ENCODE data around the gene DCST1.

Gene DCST1

GRCh38 chr1:155011437-155012025 is 22.1 kb upstream of the DCST1 start:
- TF ChIP-seq JUND (IDR thresholded peaks at IDR 0.05; ENCODE audit: low read depth): no peak
- in situ Hi-C loops (cut with HindIII; ENCODE audit: low pct_unique_long_range_greater_than_20kb, low sequenced_read_pairs): no loop called here
- DNase-seq (ENCODE audit: low read depth in 1 of 2, low spot score in 1 of 2): peak in 1 of 2 experiments; percentile 64

DNA sequence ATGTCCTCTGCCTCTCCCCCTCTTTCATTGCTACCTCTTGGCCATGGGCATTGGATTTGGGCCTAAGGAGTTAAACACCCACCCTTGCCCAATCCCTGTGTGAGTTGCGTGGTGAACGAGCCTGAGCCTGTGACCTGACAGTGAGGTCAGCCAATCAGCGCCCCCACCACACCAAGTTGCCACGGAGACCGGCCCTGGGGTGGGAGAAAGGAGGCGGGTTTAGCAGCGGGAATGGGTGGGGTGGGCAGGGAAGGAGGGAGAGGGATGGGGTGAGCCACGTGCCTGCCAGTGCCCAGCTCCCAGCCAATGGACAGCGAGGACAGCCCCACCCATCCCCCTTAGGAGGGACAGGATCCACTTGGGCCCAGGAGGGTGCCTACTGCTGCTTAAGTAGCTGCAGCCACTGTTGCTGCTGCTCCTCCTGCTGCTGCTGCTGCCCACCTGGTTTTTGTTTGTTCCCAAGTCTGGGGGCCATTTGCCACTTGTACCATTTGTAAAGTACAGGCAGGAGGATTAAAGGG is 21.5 kb upstream of the DCST1 start:
- TF ChIP-seq JUND (IDR thresholded peaks at IDR 0.05; ENCODE audit: low read depth): no peak
- in situ Hi-C loops (cut with HindIII; ENCODE audit: low pct_unique_long_range_greater_than_20kb, low sequenced_read_pairs): no loop called here
- peak; percentile 66 to 96 for DNase-seq (ENCODE audit: low read depth in 1 of 2, low spot score in 1 of 2)

DNA sequence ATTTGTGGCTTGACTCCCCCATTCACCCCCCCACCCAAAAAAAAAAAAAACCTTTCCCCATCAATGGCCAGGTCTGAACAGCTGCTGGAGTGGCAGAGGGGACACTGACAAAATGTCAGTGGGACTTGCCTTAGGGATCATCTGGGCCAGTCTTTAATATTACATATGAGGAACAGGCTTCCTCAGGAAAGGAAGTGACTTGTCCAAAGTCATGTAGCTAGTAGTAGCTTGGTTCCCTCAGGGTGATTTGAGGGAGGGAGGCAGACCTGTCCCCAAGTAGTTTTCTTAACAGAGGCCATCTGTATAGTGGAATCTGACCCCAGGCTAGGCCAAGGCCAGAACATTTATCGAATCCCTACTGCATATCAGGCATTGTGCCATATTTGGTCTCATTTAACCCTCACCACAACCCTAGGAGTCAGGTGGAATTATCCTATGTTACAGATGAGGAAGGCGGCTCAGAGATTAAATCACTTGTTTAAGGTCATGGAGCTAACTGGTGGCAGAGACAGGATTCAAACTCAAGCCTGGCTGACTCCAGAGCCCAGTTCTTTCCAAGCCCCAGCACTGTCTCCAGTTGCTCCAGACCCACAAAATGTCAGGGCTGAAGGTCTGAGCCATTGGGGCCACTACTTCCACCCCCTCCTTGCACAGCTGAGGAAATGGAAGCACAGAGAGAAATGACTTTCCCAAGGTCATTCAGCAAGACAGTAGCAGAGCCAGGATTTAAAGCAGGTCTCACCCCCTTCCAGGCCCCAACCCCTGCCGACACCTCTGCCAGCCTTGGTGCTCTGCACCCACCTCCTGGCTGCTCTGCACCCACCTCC is 20.6 kb upstream of the DCST1 start:
- in situ Hi-C loops (cut with HindIII; ENCODE audit: low pct_unique_long_range_greater_than_20kb, low sequenced_read_pairs): no loop called here
- no peak for TF ChIP-seq JUND (IDR thresholded peaks at IDR 0.05; ENCODE audit: low read depth)
- DNase-seq (ENCODE audit: low read depth in 1 of 2, low spot score in 1 of 2): no peak

DNA sequence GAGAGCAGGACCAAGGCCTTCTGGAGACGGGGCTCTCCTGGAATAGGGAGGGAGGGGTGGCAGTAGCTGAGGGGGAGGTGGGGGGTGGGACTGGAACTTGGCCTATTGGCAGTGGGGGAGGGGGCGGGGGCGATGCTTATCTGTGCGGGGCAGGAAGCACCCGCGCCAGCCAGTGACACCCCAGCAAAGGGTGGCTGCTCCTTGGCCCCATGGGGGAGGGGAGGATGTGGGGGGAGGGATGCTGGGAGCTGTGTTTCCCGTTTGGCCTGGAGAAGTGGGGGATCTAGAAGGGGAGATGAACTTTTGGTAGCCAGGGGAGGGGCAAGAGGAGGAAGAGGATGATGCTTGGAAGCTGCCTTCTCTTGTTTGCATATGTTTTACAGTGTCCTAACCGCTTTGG is 20.0 kb upstream of the DCST1 start:
- in situ Hi-C loops (cut with HindIII; ENCODE audit: low pct_unique_long_range_greater_than_20kb, low sequenced_read_pairs): no loop called here
- no peak for TF ChIP-seq JUND (IDR thresholded peaks at IDR 0.05; ENCODE audit: low read depth)
- no peak for DNase-seq (ENCODE audit: low read depth in 1 of 2, low spot score in 1 of 2)

DNA sequence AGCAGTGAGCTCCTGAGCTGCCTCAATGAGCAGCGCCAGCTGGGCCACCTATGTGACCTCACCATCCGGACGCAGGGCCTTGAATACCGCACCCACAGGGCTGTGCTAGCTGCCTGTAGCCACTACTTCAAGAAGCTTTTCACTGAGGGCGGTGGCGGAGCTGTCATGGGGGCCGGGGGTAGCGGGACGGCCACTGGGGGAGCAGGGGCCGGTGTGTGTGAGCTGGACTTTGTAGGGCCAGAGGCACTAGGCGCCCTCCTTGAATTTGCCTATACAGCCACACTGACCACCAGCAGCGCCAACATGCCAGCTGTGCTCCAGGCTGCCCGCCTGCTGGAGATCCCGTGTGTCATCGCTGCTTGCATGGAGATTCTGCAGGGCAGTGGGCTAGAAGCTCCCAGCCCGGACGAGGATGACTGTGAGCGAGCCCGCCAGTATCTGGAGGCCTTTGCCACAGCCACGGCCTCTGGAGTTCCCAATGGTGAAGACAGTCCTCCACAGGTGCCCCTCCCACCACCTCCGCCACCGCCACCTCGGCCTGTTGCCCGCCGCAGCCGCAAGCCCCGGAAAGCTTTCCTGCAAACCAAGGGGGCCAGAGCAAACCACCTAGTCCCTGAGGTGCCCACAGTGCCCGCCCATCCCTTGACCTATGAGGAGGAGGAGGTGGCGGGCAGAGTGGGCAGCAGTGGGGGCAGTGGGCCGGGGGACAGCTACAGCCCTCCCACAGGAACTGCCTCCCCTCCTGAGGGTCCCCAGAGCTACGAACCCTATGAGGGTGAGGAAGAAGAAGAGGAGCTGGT is 18.7 kb upstream of the DCST1 start:
- TF ChIP-seq JUND (IDR thresholded peaks at IDR 0.05; ENCODE audit: low read depth): no peak
- in situ Hi-C loops (cut with HindIII; ENCODE audit: low pct_unique_long_range_greater_than_20kb, low sequenced_read_pairs): no loop called here
- no peak for DNase-seq (ENCODE audit: low read depth in 1 of 2, low spot score in 1 of 2)

GRCh38 chr1:155015527-155016230 is 17.9 kb upstream of the DCST1 start:
- in situ Hi-C loops (cut with HindIII; ENCODE audit: low pct_unique_long_range_greater_than_20kb, low sequenced_read_pairs): no loop called here
- DNase-seq (ENCODE audit: low read depth in 1 of 2, low spot score in 1 of 2): no peak
- TF ChIP-seq JUND (IDR thresholded peaks at IDR 0.05; ENCODE audit: low read depth): no peak

DNA sequence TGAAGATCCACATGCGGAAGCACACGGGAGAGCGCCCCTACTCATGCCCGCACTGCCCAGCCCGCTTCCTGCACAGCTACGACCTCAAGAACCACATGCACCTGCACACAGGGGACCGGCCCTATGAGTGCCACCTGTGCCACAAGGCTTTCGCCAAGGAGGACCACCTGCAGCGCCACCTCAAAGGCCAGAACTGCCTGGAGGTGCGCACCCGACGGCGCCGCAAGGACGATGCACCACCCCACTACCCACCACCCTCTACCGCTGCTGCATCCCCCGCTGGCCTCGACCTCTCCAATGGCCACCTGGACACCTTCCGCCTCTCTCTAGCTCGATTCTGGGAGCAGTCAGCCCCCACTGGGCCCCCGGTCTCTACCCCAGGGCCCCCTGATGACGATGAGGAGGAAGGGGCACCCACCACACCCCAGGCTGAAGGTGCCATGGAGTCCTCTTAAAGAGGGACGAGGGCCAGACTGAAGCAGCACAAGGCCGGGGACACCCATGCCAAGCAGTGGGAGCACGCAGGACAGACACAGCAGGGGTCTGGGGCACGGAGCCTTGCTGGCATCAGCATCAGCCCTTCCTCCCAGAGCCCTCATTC is 17.3 kb upstream of the DCST1 start:
- in situ Hi-C loops (cut with HindIII; ENCODE audit: low pct_unique_long_range_greater_than_20kb, low sequenced_read_pairs): no loop called here
- no peak for TF ChIP-seq JUND (IDR thresholded peaks at IDR 0.05; ENCODE audit: low read depth)
- no peak for DNase-seq (ENCODE audit: low read depth in 1 of 2, low spot score in 1 of 2)

- TF ChIP-seq JUND (IDR thresholded peaks at IDR 0.05; ENCODE audit: low read depth): no peak
- DNase-seq (ENCODE audit: low read depth in 1 of 2, low spot score in 1 of 2): peak; percentile 65 to 95
- in situ Hi-C loops (cut with HindIII; ENCODE audit: low pct_unique_long_range_greater_than_20kb, low sequenced_read_pairs): no loop called here
Measured at GRCh38 chr1:155017041-155017945, 16.3 kb upstream of the DCST1 start.

- DNase-seq (ENCODE audit: low read depth in 1 of 2, low spot score in 1 of 2): no peak
- in situ Hi-C loops (cut with HindIII; ENCODE audit: low pct_unique_long_range_greater_than_20kb, low sequenced_read_pairs): no loop called here
- no peak for TF ChIP-seq JUND (IDR thresholded peaks at IDR 0.05; ENCODE audit: low read depth)
Measured at GRCh38 chr1:155017946-155018316, 15.7 kb upstream of the DCST1 start.

- DNase-seq (ENCODE audit: low read depth in 1 of 2, low spot score in 1 of 2): no peak
- no peak for TF ChIP-seq JUND (IDR thresholded peaks at IDR 0.05; ENCODE audit: low read depth)
- in situ Hi-C loops (cut with HindIII; ENCODE audit: low pct_unique_long_range_greater_than_20kb, low sequenced_read_pairs): no loop called here
Measured at GRCh38 chr1:155018617-155019348, 14.8 kb upstream of the DCST1 start.

All from T47D (cell line).